ENCODE data around the gene TXNDC16. TPM values are rescaled to one million over a fixed set of nuclear protein-coding genes. Genes with fewer than 3 reads are reported as not detected.
"Not testable (repeated sequence)": the region's sequence is repeated elsewhere in the genome, so short reads cannot be mapped to it uniquely, and the experiment has no call there.

Gene TXNDC16
- total RNA-seq, 1 donor from 2014 or later, result 11.5 TPM

DNA sequence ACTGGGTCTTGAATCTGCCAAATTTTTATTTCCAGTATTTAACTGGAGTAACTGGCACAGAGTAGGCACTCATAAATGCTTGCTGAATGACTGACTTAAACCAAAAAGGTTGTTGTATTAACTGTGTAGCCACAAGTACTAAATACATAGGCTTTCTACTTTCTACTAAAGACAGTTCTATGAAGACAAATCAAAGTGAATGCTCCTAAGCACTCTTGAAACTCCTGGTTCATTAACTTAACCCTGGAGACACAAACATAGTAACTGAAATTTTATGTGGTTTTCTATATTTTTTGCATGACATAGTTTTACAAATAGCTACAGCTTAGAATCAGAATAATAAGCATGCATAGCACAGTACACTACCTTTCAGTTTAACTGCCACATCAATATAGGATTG lies 70.4 kb downstream of the TXNDC16 start:
- Mint-ChIP-seq H3K4me3 (no peak overlapping the region), H3K27me3 (ENCODE audit: low read depth) (no peaks in the 10 kb centered on the region), H3K27ac (ENCODE audit: unreplicated experiment) (no peak overlapping the region), H3K36me3 (ENCODE audit: low read depth) (peaks cover 32% of the 10 kb centered on the region), H3K4me1 (no peaks in the 10 kb centered on the region), H3K9me3 (peaks cover 8% of the 10 kb centered on the region)
- no peak for DNase-seq (ENCODE audit: low read depth, low spot score)
- no peak for TF ChIP-seq CTCF (conservative IDR thresholded peaks at IDR 0.05)

- no peaks in the 10 kb centered on the region for H3K27me3 Mint-ChIP-seq (ENCODE audit: low read depth)
- H3K27ac Mint-ChIP-seq (ENCODE audit: unreplicated experiment), result no peak overlapping the region
- H3K4me3 Mint-ChIP-seq, result no peak overlapping the region
- TF ChIP-seq CTCF (conservative IDR thresholded peaks at IDR 0.05), result peak; percentile 56
- no peak for DNase-seq (ENCODE audit: low read depth, low spot score)
- no peaks in the 10 kb centered on the region for H3K4me1 Mint-ChIP-seq
- H3K9me3 Mint-ChIP-seq, result peaks cover 3% of the 10 kb centered on the region
- peaks cover 32% of the 10 kb centered on the region for H3K36me3 Mint-ChIP-seq (ENCODE audit: low read depth)
Observed at GRCh38 chr14:52473557-52473956, 78.7 kb downstream of the TXNDC16 start.

DNA sequence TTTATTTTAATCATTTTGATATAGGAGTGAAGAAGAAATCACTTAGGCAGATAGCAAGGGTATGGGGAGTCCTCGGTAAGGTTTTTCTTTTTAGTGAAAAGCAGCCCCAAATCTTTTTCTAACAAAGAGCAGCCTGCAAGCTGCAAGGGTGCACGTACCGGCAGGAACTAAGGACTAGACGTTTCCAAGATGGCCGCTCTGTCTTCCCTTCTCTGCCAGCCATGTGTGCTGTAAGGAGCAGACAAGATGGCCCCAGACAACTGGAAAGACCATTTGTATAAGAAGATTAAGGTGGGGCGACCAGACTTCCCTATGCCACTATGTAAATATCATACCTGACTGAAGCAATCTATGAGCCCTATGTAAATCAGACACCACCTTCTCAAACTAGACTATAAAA lies 79.6 kb downstream of the TXNDC16 start:
- no peaks in the 10 kb centered on the region for H3K4me1 Mint-ChIP-seq
- no peak for DNase-seq (ENCODE audit: low read depth, low spot score)
- TF ChIP-seq CTCF (conservative IDR thresholded peaks at IDR 0.05), result no peak
- no peak overlapping the region for H3K27ac Mint-ChIP-seq (ENCODE audit: unreplicated experiment)
- H3K4me3 Mint-ChIP-seq, result no peak overlapping the region
- H3K36me3 Mint-ChIP-seq (ENCODE audit: low read depth), result peaks cover 25% of the 10 kb centered on the region
- peaks cover 3% of the 10 kb centered on the region for H3K9me3 Mint-ChIP-seq
- H3K27me3 Mint-ChIP-seq (ENCODE audit: low read depth), result no peaks in the 10 kb centered on the region

DNA sequence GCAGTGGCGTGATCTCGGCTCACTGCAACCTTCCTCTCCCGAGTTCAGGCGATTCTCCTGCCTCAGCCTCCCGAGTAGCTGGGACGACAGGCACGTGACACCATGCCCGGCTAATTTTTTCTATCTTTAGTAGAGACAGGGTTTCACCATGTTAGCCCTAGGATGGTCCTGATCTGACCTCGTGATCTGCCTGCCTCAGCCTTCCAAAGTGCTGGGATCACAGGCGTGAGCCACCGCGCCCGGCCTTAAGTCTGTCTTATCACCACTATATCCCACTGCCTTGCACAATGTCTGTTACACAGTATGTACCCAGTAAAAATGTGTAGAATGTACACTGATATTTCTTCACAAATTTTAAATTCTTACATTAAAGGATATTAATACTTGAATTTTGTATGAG lies 80.1 kb downstream of the TXNDC16 start:
- H3K4me3 Mint-ChIP-seq; DNase-seq (ENCODE audit: low read depth, low spot score); H3K4me1 Mint-ChIP-seq; H3K9me3 Mint-ChIP-seq; H3K27ac Mint-ChIP-seq (ENCODE audit: unreplicated experiment); H3K27me3 Mint-ChIP-seq (ENCODE audit: low read depth): not testable (repeated sequence)
- H3K36me3 Mint-ChIP-seq (ENCODE audit: low read depth), result peaks cover 20% of the 10 kb centered on the region

GRCh38 chr14:52467515-52468266 lies 84.6 kb downstream of the TXNDC16 start:
- H3K36me3 Mint-ChIP-seq (ENCODE audit: low read depth), result peaks cover 4% of the 10 kb centered on the region
- no peak overlapping the region for H3K27ac Mint-ChIP-seq (ENCODE audit: unreplicated experiment)
- no peaks in the 10 kb centered on the region for H3K4me1 Mint-ChIP-seq
- H3K9me3 Mint-ChIP-seq, result no peaks in the 10 kb centered on the region
- H3K27me3 Mint-ChIP-seq (ENCODE audit: low read depth), result no peaks in the 10 kb centered on the region
- H3K4me3 Mint-ChIP-seq, result no peak overlapping the region
- TF ChIP-seq CTCF (conservative IDR thresholded peaks at IDR 0.05), result no peak
- DNase-seq (ENCODE audit: low read depth, low spot score), result no peak

DNA sequence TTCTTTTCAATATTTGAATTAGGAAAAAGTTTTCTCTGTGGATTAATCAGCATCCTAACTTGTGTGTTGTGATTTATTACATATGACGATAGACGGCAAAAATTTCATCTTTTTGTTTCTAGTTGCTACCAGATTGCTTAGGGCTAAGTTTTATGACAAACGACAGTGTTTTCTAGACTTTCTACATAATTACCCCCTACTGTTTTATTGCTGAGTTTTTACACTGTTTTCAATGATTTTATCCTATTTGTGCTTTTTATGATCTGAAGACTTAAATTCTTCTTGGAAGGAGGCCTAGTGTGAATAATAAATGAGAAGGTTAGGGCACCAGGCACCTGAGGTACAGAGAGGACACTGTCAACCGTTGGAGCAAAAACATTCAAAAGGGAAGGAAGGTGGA lies 88.1 kb downstream of the TXNDC16 start:
- TF ChIP-seq CTCF (conservative IDR thresholded peaks at IDR 0.05), result no peak
- Mint-ChIP-seq H3K27ac (ENCODE audit: unreplicated experiment) (no peak overlapping the region), H3K27me3 (ENCODE audit: low read depth) (no peaks in the 10 kb centered on the region), H3K4me1 (no peaks in the 10 kb centered on the region), H3K4me3 (no peak overlapping the region), H3K9me3 (peaks cover 11% of the 10 kb centered on the region), H3K36me3 (ENCODE audit: low read depth) (peaks cover 18% of the 10 kb centered on the region)
- DNase-seq (ENCODE audit: low read depth, low spot score), result no peak
